HG03196 (cell line): ENCODE data around the gene CDK14.

Source experiments
- ATAC-seq: cut with Tn5 transposase; IDR thresholded peaks from one replicate; pipeline ENCODE4 v1.9.1; 2021; ENCODE audit not compliant: unreplicated experiment

Gene CDK14

GRCh38 chr7:90596671-90597562 is 796 bp downstream of the CDK14 start:
- ATAC-seq, result peak; percentile 36

GRCh38 chr7:90597563-90598253 is 1.6 kb downstream of the CDK14 start:
- no peak for ATAC-seq

DNA sequence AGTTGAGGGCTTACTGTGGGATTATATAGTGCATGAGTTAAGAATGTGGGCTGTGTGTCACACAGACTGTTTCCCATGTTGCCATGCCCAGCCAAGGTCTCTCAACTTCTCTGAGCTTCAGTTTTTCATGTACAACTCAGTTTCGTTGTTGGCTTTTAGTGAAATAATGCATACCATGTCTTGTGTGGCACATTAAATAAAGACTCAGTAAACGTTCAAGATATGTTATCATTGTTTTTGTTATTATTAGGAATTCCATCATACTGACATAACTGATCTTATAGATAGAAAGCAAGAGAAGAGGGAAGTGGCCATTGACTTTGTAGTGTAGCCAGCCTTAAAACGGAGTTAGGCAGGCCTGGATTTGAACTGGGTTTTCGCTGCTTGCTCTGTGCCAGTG is 2.9 kb downstream of the CDK14 start:
- no peak for ATAC-seq

GRCh38 chr7:90599892-90600555 is 3.9 kb downstream of the CDK14 start:
- ATAC-seq, result no peak

GRCh38 chr7:90602303-90602702 is 6.2 kb downstream of the CDK14 start:
- no peak for ATAC-seq

- no peak for ATAC-seq
These were observed 7.2 kb downstream of the CDK14 start for GRCh38 chr7:90603346-90603745.

DNA sequence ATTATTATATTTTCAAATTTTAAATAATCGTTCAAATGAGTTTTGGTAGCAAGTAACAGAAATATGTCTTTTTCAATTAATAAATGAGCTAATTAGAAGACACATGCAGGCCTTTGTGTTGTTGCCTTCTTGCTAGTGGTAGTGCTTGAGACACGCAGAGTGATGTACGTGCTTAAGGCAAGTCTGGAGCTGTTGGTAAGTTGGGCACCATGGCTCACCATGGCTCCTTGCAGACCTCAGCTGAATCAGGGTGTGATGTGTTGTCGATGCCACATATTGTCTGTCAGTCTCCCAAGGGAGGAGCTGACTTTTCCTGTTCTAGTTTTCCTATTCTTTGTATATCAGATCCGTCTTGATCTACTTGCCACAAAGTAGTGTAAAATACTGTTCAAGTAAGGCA is 8.3 kb downstream of the CDK14 start:
- ATAC-seq, result no peak

- ATAC-seq, result no peak
These were observed 8.9 kb downstream of the CDK14 start for GRCh38 chr7:90605055-90605454.

DNA sequence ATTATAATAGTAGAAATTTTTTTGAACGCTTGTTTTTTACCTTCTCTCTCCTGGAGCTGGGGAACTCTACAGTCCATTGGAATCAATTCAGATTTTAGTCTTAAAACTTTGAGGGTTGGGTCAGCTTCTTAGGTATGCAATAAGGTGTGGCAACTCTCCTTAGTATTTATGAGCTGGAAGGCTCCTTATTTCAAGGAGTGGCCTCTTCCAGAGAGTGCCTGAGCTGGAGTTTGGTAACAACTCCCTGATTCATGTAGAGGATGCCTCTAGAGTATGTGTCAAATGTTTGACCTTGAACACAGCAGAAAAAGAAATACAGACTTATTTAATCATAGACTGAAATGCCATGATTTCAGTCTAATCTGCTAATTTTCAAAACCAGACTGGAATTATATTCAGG is 11.1 kb downstream of the CDK14 start:
- no peak for ATAC-seq

- ATAC-seq, result no peak
These were observed 14.0 kb downstream of the CDK14 start for GRCh38 chr7:90610105-90610504.

DNA sequence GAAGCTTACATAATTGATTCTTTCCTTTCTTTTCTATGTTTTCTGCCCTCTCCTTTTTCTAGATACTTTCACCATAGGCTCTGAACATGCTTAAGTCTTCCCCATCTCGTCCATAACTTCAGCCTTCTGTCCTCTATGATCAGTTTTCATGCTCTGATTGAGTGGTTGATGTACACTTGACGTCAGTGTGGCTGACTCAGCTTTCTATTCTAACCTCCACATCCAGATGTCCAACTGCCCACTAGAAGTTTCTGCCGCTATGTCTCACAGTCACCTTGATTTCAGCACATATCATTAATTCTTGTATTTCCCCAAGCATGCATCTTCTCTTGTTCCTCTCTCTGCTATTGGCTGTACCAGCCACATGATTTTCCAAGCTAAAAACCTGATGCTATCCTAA is 15.0 kb downstream of the CDK14 start:
- no peak for ATAC-seq

GRCh38 chr7:90613088-90613498 is 17.0 kb downstream of the CDK14 start:
- peak; percentile 92 for ATAC-seq

GRCh38 chr7:90617442-90617841 is 21.3 kb downstream of the CDK14 start:
- no peak for ATAC-seq

GRCh38 chr7:90618876-90619275 is 22.8 kb downstream of the CDK14 start:
- ATAC-seq, result no peak

DNA sequence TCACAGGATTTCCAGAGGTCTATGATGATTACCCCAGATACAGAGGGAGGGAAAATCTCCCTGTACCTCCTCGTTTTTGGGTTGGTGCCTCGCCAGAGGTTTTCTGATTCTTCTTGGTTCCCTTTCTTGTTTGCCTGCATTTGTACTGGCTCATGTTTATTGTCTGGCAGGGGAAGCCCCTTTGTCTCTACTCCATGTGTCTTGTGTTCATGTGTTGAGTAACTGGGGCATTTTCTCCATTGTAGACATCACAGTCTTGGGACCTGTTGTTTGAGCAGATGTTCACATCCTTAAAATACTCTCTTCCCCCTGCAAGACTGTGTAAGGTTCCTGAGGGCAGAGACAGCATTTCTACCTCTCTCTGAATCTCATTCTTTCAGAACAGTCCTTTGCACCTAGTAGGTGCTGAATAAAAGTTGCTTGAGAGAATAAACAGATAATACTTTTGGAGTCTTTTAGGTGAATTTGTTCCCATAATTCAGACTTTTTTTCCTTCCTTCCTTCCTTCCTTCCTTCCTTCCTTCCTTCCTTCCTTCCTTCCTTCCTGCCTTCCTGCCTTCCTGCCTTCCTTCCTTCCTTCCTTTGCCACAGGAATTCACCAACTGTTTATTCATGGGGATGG is 25.1 kb downstream of the CDK14 start:
- no peak for ATAC-seq

DNA sequence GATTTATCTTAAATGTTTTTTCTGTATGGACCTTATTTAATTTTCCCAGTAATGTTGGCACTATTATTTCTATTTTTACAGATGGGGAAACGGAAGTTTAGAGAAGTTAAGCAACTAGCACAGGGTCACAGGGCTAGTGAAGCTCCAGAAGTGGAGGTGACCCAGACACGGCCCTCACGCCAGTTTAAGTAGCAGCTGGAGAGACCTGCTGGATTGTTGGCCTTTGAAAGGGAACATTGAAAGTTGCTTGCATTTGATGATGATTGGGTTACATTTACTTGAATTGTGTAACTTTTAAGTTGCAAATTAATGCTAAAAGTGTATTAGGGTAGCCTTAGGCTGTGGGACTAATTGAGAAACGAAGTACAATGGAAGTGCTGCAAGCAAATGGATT is 25.6 kb downstream of the CDK14 start:
- no peak for ATAC-seq

GRCh38 chr7:90622670-90623069 is 26.5 kb downstream of the CDK14 start:
- no peak for ATAC-seq

DNA sequence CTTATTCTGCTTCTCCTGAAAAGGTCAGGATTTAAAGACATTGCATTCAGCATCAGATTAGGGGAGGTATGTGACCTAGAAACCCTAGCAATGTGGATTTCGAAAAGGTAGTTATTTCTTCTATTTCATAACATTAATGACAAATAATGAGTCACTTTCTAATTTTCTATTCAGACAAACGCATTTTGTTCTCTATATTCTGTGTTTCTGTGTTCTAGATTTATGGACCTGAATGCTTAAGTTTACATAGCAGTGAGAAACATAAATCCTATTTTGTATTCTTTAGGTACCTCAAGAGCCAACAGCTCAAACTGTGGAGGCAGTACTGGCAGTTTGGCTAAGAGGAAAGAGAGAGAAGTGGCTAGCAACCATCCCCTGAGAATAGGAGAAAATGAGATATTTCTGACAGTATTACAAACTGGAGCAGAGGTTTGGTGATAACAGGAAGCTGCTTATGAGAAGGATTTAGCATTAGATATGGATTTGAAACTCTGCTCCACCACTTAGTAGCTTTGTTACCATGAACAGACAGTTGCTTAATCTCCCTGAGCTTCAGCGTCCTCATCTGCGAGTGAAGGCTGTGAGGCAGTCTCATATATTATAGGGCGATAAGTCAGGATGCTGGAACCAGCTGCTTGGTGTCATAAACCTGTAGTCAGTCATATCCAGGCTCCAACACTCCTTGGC is 28.2 kb downstream of the CDK14 start:
- no peak for ATAC-seq

DNA sequence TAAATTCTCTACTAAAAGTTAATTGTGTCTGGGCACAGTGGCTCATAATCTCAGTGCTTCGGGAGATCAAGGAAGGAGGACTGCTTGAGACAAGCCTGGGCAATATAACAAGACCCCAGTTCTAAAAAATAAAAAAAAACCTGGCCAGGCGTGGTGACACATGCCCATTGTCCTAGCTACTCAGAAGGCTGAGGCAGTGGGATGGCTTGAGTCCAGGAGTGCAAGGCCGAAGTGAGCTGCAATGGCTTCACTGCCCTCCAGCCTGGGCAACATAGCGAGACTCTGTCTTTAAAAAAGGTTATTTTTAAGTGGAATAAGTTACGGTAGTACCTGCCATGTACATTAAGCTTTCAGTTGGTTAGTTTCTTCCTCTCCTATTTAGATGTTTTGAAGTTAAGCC is 28.9 kb downstream of the CDK14 start:
- ATAC-seq, result no peak

DNA sequence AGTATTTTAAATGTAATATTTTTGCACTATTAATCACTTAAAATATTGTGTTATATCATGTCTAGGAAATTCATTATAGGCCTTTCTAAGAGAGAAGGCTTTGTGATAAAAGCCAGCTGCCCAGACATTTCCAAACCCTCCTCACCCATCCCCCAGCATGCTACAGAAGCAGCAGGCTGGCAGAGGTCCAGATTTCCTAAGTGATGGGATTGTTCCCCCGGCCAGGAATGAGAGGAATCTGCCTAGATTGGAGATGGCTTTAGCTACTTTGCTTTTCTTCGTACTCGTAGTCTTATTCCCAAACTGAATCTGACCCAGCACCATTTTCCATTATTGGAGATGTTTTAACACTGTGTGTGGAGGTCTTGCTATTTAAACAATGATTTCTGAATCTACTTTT is 29.4 kb downstream of the CDK14 start:
- ATAC-seq, result no peak

DNA sequence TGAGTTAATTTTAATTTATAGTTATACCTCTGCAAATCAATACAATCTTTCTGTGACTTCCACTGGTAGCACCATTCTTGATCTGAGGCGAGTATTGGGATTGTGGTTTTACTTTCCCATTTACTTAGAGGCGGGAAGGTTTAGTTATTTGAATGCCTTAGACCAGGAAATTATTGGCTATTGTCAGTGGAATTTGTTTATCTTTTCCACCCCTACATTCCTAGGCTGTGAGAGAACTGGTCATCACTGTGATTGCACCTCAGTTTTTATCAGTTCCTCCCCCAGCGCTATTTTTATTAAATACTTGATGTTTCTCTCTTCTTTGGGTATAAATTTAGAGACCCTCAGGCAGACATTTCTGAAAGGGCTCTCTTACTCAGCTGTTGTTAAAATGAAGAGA is 29.9 kb downstream of the CDK14 start:
- no peak for ATAC-seq
